Bone marrow (tissue), 2 donors: ENCODE data around the gene DUOXA2.
"Not testable (repeated sequence)": the region's sequence is repeated elsewhere in the genome, so short reads cannot be mapped to it uniquely, and the experiment has no call there.

ENCODE experiments used
- DNase-seq, 2 donors: peaks; one replicate each; lab custom pipeline; 2025; lab: John Stamatoyannopoulos, UW

DUOXA2 gene

GRCh38 chr15:45114076-45114750 lies at the start of gene DUOXA2, which contains the start of gene DUOX2:
Gene DUOXA2 (plus strand): TSS chr15:45114326. CDS start chr15:45114606, 280 bp downstream.
Gene DUOX2 (minus strand): TSS chr15:45114172. CDS start chr15:45113411, 761 bp downstream.
- DNase-seq: no peak

- DNase-seq: no peak
Observed at GRCh38 chr15:45064386-45064785, 49.7 kb upstream of the DUOXA2 start.

GRCh38 chr15:45069942-45070360 lies 44.2 kb upstream of the DUOXA2 start:
- not testable (repeated sequence) for DNase-seq

- not testable (repeated sequence) for DNase-seq
Observed at GRCh38 chr15:45073602-45074001, 40.5 kb upstream of the DUOXA2 start.

GRCh38 chr15:45075440-45076320 lies 38.4 kb upstream of the DUOXA2 start:
- not testable (repeated sequence) for DNase-seq

GRCh38 chr15:45077391-45077790 lies 36.7 kb upstream of the DUOXA2 start:
- DNase-seq: not testable (repeated sequence)

- not testable (repeated sequence) for DNase-seq
Observed at GRCh38 chr15:45079201-45079600, 34.9 kb upstream of the DUOXA2 start.

- DNase-seq: not testable (repeated sequence)
Observed at GRCh38 chr15:45079628-45080246, 34.4 kb upstream of the DUOXA2 start.

GRCh38 chr15:45080593-45080992 lies 33.5 kb upstream of the DUOXA2 start:
- DNase-seq: not testable (repeated sequence)

GRCh38 chr15:45082412-45082811 lies 31.7 kb upstream of the DUOXA2 start:
- not testable (repeated sequence) for DNase-seq

- DNase-seq: no peak
Observed at GRCh38 chr15:45083223-45083622, 30.9 kb upstream of the DUOXA2 start.

- DNase-seq: no peak
Observed at GRCh38 chr15:45084163-45084562, 30.0 kb upstream of the DUOXA2 start.

- DNase-seq: no peak
Observed at GRCh38 chr15:45087513-45087912, 26.6 kb upstream of the DUOXA2 start.

- no peak for DNase-seq
Observed at GRCh38 chr15:45088801-45089711, 25.1 kb upstream of the DUOXA2 start.

- DNase-seq: no peak
Observed at GRCh38 chr15:45089712-45090373, 24.3 kb upstream of the DUOXA2 start.

- DNase-seq: no peak
Observed at GRCh38 chr15:45091161-45091560, 23.0 kb upstream of the DUOXA2 start.

- no peak for DNase-seq
Observed at GRCh38 chr15:45091576-45091975, 22.6 kb upstream of the DUOXA2 start.

- no peak for DNase-seq
Observed at GRCh38 chr15:45093013-45093412, 21.1 kb upstream of the DUOXA2 start.

- no peak for DNase-seq
Observed at GRCh38 chr15:45093622-45094357, 20.3 kb upstream of the DUOXA2 start.

- no peak for DNase-seq
Observed at GRCh38 chr15:45094358-45094730, 19.8 kb upstream of the DUOXA2 start.
